Heart left ventricle (tissue), 16 donors: ENCODE results near the gene FSTL4. TPM values are rescaled to one million over a fixed set of nuclear protein-coding genes. Genes with fewer than 3 reads are reported as not detected.
A peak's percentile ranks its signal among the peaks of the same experiment; 100 is the strongest.

ENCODE experiments used
- ATAC-seq, 4 donors: fragments of 200-7000 bp; cut with Tn5 transposase; one replicate each; pipeline ENCODE4 v1.9.1; 2020 to 2022; ENCODE audit warnings: moderate library complexity in 4 of 4, mild to moderate bottlenecking in 3 of 4, moderate number of reproducible peaks in 1 of 4
- DNase-seq, 5 donors: peaks; one replicate each; pipeline ENCODE4 v3.0.0-alpha.2; 2020
- H3K27ac ChIP-seq, 12 donors: fragments of 200-600 bp; sonication (generic) in 4 of 12; one replicate each; pipeline versions ENCODE4 v1.5.0 to v1.8.0; 2016 to 2022; ENCODE audit warnings: mild to moderate bottlenecking in 2 of 12
- H3K27me3 ChIP-seq, 9 donors: fragments of 200-600 bp; sonication (generic) in 2 of 9; one replicate each; pipeline versions ENCODE4 v1.5.1 to v1.8.0; 2016 to 2022; ENCODE audit warnings: mild to moderate bottlenecking in 3 of 9
- H3K36me3 ChIP-seq, 9 donors: fragments of 200-600 bp; sonication (generic) in 2 of 9; one replicate each; pipeline versions ENCODE4 v1.5.0 to v1.8.0; 2018 to 2022; ENCODE audit warnings: mild to moderate bottlenecking in 2 of 9
- H3K4me1 ChIP-seq, 12 donors: fragments of 200-600 bp; sonication (generic) in 4 of 12; one replicate each; pipeline versions ENCODE4 v1.5.0 to v1.8.0; 2016 to 2022; ENCODE audit warnings: mild to moderate bottlenecking in 3 of 12
- H3K4me3 ChIP-seq, 12 donors: fragments of 200-600 bp; sonication (generic) in 4 of 12; one replicate each; pipeline versions ENCODE4 v1.5.0 to v1.8.0; 2017 to 2022; ENCODE audit warnings: mild to moderate bottlenecking in 9 of 12, moderate library complexity in 4 of 12
- H3K9me3 ChIP-seq, 12 donors: fragments of 200-600 bp; sonication (generic) in 4 of 12; one replicate each; pipeline versions ENCODE4 v1.5.0 to v1.8.0; 2016 to 2022; ENCODE audit warnings: mild to moderate bottlenecking in 1 of 12
- CTCF ChIP-seq, 12 donors: fragments of 200-600 bp; sonication (generic) in 4 of 12; IDR thresholded peaks; one replicate each; pipeline versions ENCODE4 v1.5.0 to v1.8.0; 2018 to 2022; ENCODE audit warnings: antibody characterized with exemption in 12 of 12, mild to moderate bottlenecking in 5 of 12
- POLR2A ChIP-seq, 2 donors: fragments of 450-650 bp; IDR thresholded peaks; one replicate each; pipeline ENCODE4 v1.6.1; 2017; ENCODE audit warnings: antibody characterized with exemption in 2 of 2, mild to moderate bottlenecking in 2 of 2, moderate library complexity in 2 of 2
- WGBS, 4 donors: extraction: QIAGEN DNeasy Blood & Tissue Kit in 2 of 4; methylation state at CpG; one replicate each; pipeline versions ENCODE4 v1.1.5 to v1.1.7; 2013 to 2018; 5-methylcytosine and 5-hydroxymethylcytosine counted together
- intact Hi-C, 10 donors: fragments of 100-400 bp; cut with DNase I; formaldehyde crosslinking; loops; one replicate each; pipeline versions ENCODE4 v1.11.1 to v1.14.2; 2022
- polyA plus RNA-seq, 2 donors: library from polyadenylated mRNA; stranded (reverse); fragments of 200-250 nt; gene quantifications; one replicate each; pipeline ENCODE4 v1.2.3, GENCODE V29; 2013
- total RNA-seq, 9 donors: library from RNA; depleted of rRNA in 2 of 9; stranded (reverse); fragments of >200 nt in 2 of 9; fragmentation: NEBNext Ultra II Directional in 3 of 9; extraction: Animal tissue kit (Norgen Biotek cat#: 25700) in 3 of 9; gene quantifications; one replicate each; pipeline versions ENCODE4 v1.1.0 to v1.2.4, GENCODE V29; 2016 to 2023
- donor health status: ischemic (EF 13 %, LVEDD 7.1; RV severe dilation, severe dysfunction).
- donor health status: healthy with polysubstance abuse.
- donor health status: DM: no; HTN: yes; CAD: no.
- donor health status: DM: no; HTN: no; CAD: no.
- donor health status: ischemic (EF 25% LVEDD 6.9; RV normal size, moderate dysfunction).
- donor health status: ischemic (EF 25% LVEDD 5.7; RV mildly dilated, moderate dysfunction).
- donor health status: healthy.
- donor health status: DM: yes; HTN: yes; CAD: no.
- donor health status: ischemic (EF 35%, LVEDD 5.7; RV mildly dilated, moderate dysfunction).
- donor health status: nonischemic (EF 11% LVEDD 7.7; RV severe dilation, severe dysfunction).
- donor health status: DM: yes; HTN: yes; CAD: no.
- donor health status: PGD.
- donor health status: ischemic (EF 29% LVEDD 5.4; RV normal size, mild dysfunction).
- donor health status: nonischemic (EF 23%, LVEDD 6.1; RV moderate dilation, normal function).

FSTL4 gene
- total and polyA plus RNA-seq, 11 donors = 0.01 to 0.39 (median 0.17) TPM; not detected in 6

GRCh38 chr5:133353741-133354140 is 258.6 kb downstream of the FSTL4 start:
- H3K36me3 ChIP-seq = no peaks in the 10 kb centered on the region
- DNase-seq (no peak), ATAC-seq (peak in 2 of 4 donors; percentile 43 to 66)
- no peak overlapping the region for H3K27ac ChIP-seq
- no peaks in the 10 kb centered on the region for H3K9me3 ChIP-seq
- intact Hi-C loops = no loop called here
- no peaks in the 10 kb centered on the region for H3K4me1 ChIP-seq
- 20 to 37% (median 33%) methylated on average over 4 to 8 of the region's 8 CpGs for WGBS, 4 donors
- peaks cover 0 to 10% (median 0%) of the 10 kb centered on the region in 9 donors for H3K27me3 ChIP-seq
- no peak for TF ChIP-seq CTCF (IDR thresholded peaks at IDR 0.05)
- no peak overlapping the region for H3K4me3 ChIP-seq

GRCh38 chr5:133348406-133348805 is 263.9 kb downstream of the FSTL4 start:
- Histone ChIP-seq H3K9me3 (no peaks in the 10 kb centered on the region), H3K36me3 (no peaks in the 10 kb centered on the region), H3K4me3 (no peak overlapping the region), H3K27ac (no peak overlapping the region), H3K4me1 (no peaks in the 10 kb centered on the region), H3K27me3 (peaks cover 0 to 20% (median 0%) of the 10 kb centered on the region in 9 donors)
- DNase-seq (no peak), ATAC-seq (no peak)
- intact Hi-C loops = no loop called here
- 90 to 93% (median 92%) methylated on average over 4 of the region's 4 CpGs for WGBS, 4 donors
- no peak for TF ChIP-seq POLR2A (IDR thresholded peaks at IDR 0.05)
- no peak for TF ChIP-seq CTCF (IDR thresholded peaks at IDR 0.05)

GRCh38 chr5:133347039-133347438 is 265.3 kb downstream of the FSTL4 start:
- no peak overlapping the region for H3K27ac ChIP-seq
- no peak for ATAC-seq
- DNase-seq = no peak
- intact Hi-C loops = no loop called here
- no peaks in the 10 kb centered on the region for H3K4me1 ChIP-seq
- WGBS, 4 donors = 45 to 48% (median 47%) methylated on average over 6 of the region's 6 CpGs
- TF ChIP-seq POLR2A (IDR thresholded peaks at IDR 0.05) = no peak
- TF ChIP-seq CTCF (IDR thresholded peaks at IDR 0.05) = no peak
- no peaks in the 10 kb centered on the region for H3K9me3 ChIP-seq
- H3K4me3 ChIP-seq = no peak overlapping the region
- no peaks in the 10 kb centered on the region for H3K36me3 ChIP-seq
- H3K27me3 ChIP-seq = peaks cover 0 to 20% (median 0%) of the 10 kb centered on the region in 9 donors

GRCh38 chr5:133344266-133344665 is 268.1 kb downstream of the FSTL4 start:
- ATAC-seq (no peak), DNase-seq (no peak)
- no peak overlapping the region for H3K4me3 ChIP-seq
- no peaks in the 10 kb centered on the region for H3K4me1 ChIP-seq
- no peaks in the 10 kb centered on the region for H3K9me3 ChIP-seq
- intact Hi-C loops = no loop called here
- H3K27ac ChIP-seq = no peak overlapping the region
- TF ChIP-seq CTCF (IDR thresholded peaks at IDR 0.05) (no peak), POLR2A (IDR thresholded peaks at IDR 0.05) (no peak)
- H3K36me3 ChIP-seq = no peaks in the 10 kb centered on the region
- WGBS, 4 donors = 59 to 71% (median 65%) methylated on average over 2 of the region's 2 CpGs
- H3K27me3 ChIP-seq = peaks cover 0 to 17% (median 0%) of the 10 kb centered on the region in 9 donors
